LNCaP clone FGC (cell line): ENCODE results near the gene TMEM239.

Experiments used
- DNase-seq: peaks from one replicate; pipeline ENCODE4 v3.0.0-alpha.2; 2011; ENCODE audit warnings: low read depth
- H3K4me3 ChIP-seq: 2 replicates; pipeline ENCODE4 v1.5.1; 2011; ENCODE audit warnings: mild to moderate bottlenecking, low read depth, low read length, control low read depth
- CTCF ChIP-seq: IDR thresholded peaks from 2 replicates; pipeline ENCODE4 v1.5.1; 2012; ENCODE audit warnings: mild to moderate bottlenecking; ENCODE audit not compliant: control insufficient read depth, insufficient read depth; ENCODE audit errors: extremely low read depth

TMEM239 gene

GRCh38 chr20:2815242-2815900 is 793 bp upstream of the TMEM239 start:
- no peak for DNase-seq
- no peak overlapping the region for H3K4me3 ChIP-seq
- no peak for TF ChIP-seq CTCF

- no peak for DNase-seq
- TF ChIP-seq CTCF = no peak
- H3K4me3 ChIP-seq = no peak overlapping the region
Observed at GRCh38 chr20:2816583-2817340, 598 bp downstream of the TMEM239 start.

- H3K4me3 ChIP-seq = no peak overlapping the region
- DNase-seq = no peak
- TF ChIP-seq CTCF = no peak
Observed at GRCh38 chr20:2817341-2817726, 1.2 kb downstream of the TMEM239 start.

GRCh38 chr20:2817891-2818595 is 1.9 kb downstream of the TMEM239 start:
- H3K4me3 ChIP-seq = no peak overlapping the region
- DNase-seq = no peak
- TF ChIP-seq CTCF = no peak

GRCh38 chr20:2820084-2820895 is 4.1 kb downstream of the TMEM239 start:
- no peak for TF ChIP-seq CTCF
- no peak for DNase-seq
- H3K4me3 ChIP-seq = no peak overlapping the region

GRCh38 chr20:2820896-2821869 is 5.0 kb downstream of the TMEM239 start:
- H3K4me3 ChIP-seq = no peak overlapping the region
- DNase-seq = no peak
- no peak for TF ChIP-seq CTCF
